ENCODE results near the gene DNM3.

DNM3 gene

DNA sequence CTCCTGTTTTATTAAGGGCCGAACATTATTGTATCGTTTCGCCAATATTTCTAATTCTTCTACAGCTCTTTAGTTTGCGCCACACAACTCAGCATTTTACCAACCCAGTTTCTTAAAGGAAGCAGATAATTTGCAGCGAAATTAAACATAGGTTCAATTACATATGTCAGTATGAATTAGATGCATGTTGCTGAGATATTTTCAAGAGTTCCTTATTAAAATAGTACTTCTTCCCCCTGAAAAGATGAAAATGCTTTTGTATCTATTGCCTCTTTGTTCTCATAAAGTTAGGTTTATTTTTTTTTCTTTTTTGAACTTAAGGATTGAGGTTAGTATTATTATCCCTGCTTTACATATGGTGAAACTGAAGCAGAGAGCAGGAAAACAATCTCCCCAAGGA, 395.7 kb downstream of the DNM3 start:
- TF ChIP-seq, protein P1, sequence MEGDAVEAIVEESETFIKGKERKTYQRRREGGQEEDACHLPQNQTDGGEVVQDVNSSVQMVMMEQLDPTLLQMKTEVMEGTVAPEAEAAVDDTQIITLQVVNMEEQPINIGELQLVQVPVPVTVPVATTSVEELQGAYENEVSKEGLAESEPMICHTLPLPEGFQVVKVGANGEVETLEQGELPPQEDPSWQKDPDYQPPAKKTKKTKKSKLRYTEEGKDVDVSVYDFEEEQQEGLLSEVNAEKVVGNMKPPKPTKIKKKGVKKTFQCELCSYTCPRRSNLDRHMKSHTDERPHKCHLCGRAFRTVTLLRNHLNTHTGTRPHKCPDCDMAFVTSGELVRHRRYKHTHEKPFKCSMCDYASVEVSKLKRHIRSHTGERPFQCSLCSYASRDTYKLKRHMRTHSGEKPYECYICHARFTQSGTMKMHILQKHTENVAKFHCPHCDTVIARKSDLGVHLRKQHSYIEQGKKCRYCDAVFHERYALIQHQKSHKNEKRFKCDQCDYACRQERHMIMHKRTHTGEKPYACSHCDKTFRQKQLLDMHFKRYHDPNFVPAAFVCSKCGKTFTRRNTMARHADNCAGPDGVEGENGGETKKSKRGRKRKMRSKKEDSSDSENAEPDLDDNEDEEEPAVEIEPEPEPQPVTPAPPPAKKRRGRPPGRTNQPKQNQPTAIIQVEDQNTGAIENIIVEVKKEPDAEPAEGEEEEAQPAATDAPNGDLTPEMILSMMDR (IDR thresholded peaks at IDR 0.05): no peak

DNA sequence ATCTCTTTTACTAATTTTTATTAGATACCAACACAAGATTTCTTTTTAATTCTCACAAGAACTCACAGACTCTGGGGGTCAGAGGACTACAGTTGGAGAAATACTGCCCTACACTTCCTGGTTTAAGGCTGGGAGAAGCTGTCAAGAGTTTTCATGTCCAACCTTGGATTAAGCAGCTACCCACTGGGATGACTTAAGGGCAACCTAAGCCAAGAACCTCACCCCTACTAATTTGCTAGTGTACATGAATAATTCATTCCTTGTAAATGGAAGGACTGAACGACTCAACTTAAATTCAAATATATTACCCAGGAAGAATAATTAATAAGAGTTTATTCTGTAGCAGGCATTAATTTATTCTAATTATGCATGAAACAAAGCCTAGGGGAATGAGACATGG, 396.9 kb downstream of the DNM3 start:
- TF ChIP-seq, protein P1 (IDR thresholded peaks at IDR 0.05): no peak

DNA sequence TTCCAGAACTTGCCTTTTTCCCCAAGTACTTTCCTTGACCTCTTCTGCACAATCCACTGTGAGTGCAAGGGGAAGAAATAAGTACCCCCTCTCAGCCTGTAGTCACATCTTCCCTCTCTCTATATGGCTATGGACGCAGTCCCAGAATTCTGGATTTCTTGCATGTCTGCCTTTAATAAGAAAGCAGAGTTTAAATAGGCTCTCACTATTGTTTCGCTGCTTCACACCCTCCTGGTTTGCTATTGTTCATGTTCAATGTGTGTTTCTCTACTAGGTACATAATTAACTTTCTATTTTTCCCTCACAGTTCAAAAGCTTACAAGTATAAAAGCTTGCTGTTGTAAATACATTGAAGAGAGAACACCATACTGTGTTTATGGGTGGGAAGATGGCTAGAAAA, 397.7 kb downstream of the DNM3 start:
- TF ChIP-seq, protein P1 (IDR thresholded peaks at IDR 0.05): no peak

DNA sequence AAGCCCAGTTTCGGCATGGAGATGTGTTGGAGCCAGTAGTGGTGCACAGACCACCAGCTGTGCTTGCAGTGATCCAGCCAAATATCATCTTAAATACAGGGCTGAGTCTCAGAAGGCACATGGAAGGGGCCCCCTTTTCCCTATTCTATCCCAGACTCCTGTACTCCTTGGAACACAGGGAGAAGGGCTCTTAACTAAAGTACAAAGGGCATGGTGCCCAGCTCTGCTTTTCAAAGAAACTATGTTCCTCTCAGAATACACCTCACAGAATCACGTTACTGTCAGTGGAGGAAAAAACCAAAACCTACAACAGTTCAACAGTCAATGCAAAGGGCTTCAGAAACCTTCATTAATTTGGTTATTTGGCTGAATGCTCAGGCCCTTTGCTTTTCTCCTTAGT, 398.6 kb downstream of the DNM3 start:
- TF ChIP-seq, protein P1 (IDR thresholded peaks at IDR 0.05): no peak

DNA sequence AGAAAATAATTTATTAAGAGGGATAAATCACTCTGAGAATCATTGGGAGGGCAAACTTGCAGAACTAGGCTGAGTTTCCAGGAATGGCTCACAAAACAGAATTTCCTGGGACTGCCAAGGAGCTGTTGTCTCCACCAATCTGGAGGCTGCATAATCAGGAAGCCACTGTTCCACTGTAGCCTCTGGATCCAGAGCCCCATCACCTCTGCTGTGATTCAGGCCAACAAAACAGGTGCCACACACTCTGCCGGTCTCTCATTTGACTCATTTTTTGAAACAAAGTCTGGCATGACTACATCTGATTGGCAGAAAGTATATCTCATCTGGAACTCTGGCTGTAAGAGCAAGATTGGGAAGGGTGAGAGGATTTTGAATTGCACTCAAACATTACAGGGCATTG, 400.2 kb downstream of the DNM3 start:
- TF ChIP-seq, protein P1 (IDR thresholded peaks at IDR 0.05): no peak

DNA sequence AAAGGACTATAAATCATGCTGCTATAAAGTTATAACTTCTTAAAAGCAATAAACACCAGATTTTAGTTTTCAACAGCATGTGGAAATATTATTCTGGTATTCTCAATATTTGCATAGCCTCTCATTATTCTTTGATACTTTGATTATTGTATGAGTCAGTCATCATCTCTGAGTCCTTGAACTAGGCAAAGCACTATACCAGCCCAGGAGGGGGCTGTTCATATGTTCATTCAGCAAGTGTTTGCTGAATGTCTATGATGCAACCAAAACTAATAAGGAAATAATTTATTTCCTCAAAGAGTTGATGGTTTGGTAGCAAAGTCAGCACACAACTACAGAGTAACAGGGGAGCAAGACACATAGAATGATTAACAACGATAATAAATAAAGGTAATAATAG, 403.6 kb downstream of the DNM3 start:
- TF ChIP-seq, protein P1 (IDR thresholded peaks at IDR 0.05): no peak

DNA sequence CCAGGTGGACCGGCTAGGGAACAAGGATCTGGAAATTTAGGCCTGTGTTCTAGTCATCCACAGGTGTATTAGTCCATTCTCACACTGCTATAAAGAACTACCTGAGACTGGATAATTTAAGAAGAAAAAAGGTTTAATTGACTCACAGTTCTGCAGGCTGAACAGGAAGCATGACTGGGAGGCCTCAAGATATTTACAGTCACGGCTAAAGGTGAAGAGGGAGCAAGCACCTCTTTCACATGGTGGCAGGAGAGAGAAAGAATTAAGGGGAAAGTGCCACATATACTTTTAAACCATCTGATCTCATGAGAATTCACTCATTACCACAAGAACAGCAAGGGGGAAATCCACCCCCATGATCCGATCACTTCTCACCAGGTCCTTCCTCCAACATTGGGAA, 404.5 kb downstream of the DNM3 start:
- TF ChIP-seq, protein P1 (IDR thresholded peaks at IDR 0.05): no peak

All from LNCAP (cell line).